KG1 (cell line): ENCODE data around the gene CELF4.
"Not testable (repeated sequence)": the region's sequence is repeated elsewhere in the genome, so short reads cannot be mapped to it uniquely, and the experiment has no call there.

Experiments
- DNase-seq: peaks from one replicate; lab custom pipeline; 2025; lab: John Stamatoyannopoulos, UW

Gene CELF4

GRCh38 chr18:37465958-37466357, 99.6 kb downstream of the CELF4 start:
- DNase-seq: no peak

GRCh38 chr18:37464257-37464656, 101.3 kb downstream of the CELF4 start:
- no peak for DNase-seq

GRCh38 chr18:37461329-37461728, 104.3 kb downstream of the CELF4 start:
- not testable (repeated sequence) for DNase-seq

GRCh38 chr18:37460604-37461003, 105.0 kb downstream of the CELF4 start:
- DNase-seq: no peak

GRCh38 chr18:37458697-37459096, 106.9 kb downstream of the CELF4 start:
- no peak for DNase-seq

- no peak for DNase-seq
These were observed 107.8 kb downstream of the CELF4 start for GRCh38 chr18:37457753-37458152.

- DNase-seq: no peak
These were observed 108.3 kb downstream of the CELF4 start for GRCh38 chr18:37457341-37457740.

- DNase-seq: no peak
These were observed 108.7 kb downstream of the CELF4 start for GRCh38 chr18:37456873-37457272.

GRCh38 chr18:37456395-37456794, 109.2 kb downstream of the CELF4 start:
- no peak for DNase-seq

- no peak for DNase-seq
These were observed 111.8 kb downstream of the CELF4 start for GRCh38 chr18:37453752-37454151.

- DNase-seq: no peak
These were observed 112.8 kb downstream of the CELF4 start for GRCh38 chr18:37452682-37453385.

- no peak for DNase-seq
These were observed 113.6 kb downstream of the CELF4 start for GRCh38 chr18:37452015-37452414.

- no peak for DNase-seq
These were observed 114.3 kb downstream of the CELF4 start for GRCh38 chr18:37451239-37451825.

- no peak for DNase-seq
These were observed 115.0 kb downstream of the CELF4 start for GRCh38 chr18:37450434-37451132.

GRCh38 chr18:37449618-37450017, 116.0 kb downstream of the CELF4 start:
- DNase-seq: no peak

- no peak for DNase-seq
These were observed 116.7 kb downstream of the CELF4 start for GRCh38 chr18:37448946-37449345.

GRCh38 chr18:37447962-37448888, 117.4 kb downstream of the CELF4 start:
- DNase-seq: no peak

- DNase-seq: no peak
These were observed 119.8 kb downstream of the CELF4 start for GRCh38 chr18:37445836-37446235.

- no peak for DNase-seq
These were observed 120.2 kb downstream of the CELF4 start for GRCh38 chr18:37445368-37445767.

GRCh38 chr18:37443325-37444055, 122.1 kb downstream of the CELF4 start:
- DNase-seq: no peak

- DNase-seq: no peak
These were observed 123.1 kb downstream of the CELF4 start for GRCh38 chr18:37442477-37442876.

GRCh38 chr18:37441821-37442220, 123.8 kb downstream of the CELF4 start:
- DNase-seq: no peak
